D721Med (cell line): ENCODE data around the gene KRTAP1-3.
"Not testable (repeated sequence)": the region's sequence is repeated elsewhere in the genome, so short reads cannot be mapped to it uniquely, and the experiment has no call there.

Source experiments
- DNase-seq: peaks from one replicate; pipeline ENCODE4 v3.0.0; 2011; ENCODE audit warnings: low spot score; ENCODE audit not compliant: insufficient read length
- FAIRE-seq: peaks from 2 replicates; lab custom pipeline; 2011; peaks lifted over from hg19 to GRCh38; lab: Jason Lieb, UNC
- TF ChIP-seq, protein P1 (sequence below): IDR thresholded peaks from 2 replicates; pipeline ENCODE4 v1.5.1; 2012; ENCODE audit warnings: mild to moderate bottlenecking, control low read depth; ENCODE audit not compliant: insufficient read depth; ENCODE audit errors: missing control alignments

KRTAP1-3 gene

DNA sequence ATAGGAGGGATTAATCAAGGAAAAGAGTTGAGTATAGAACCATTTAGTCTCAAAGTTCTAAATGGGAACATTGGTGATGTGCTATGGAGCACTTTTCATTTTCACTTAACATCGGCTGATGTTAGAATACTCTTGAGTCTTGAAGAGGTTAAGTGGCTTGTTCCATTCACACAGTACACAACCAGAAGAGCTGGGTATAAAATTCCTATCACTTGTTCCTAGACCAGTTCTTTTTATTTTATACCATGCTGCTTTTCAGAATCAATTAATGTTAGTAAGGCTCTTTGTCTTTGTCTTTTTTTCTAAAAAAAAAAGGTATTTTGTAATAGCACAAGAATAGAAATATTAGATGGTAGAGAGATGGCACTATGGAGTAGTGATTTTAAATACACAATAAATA is 8.3 kb upstream of the KRTAP1-3 start:
- FAIRE-seq (no peak), DNase-seq (no peak)
- TF ChIP-seq, protein P1, sequence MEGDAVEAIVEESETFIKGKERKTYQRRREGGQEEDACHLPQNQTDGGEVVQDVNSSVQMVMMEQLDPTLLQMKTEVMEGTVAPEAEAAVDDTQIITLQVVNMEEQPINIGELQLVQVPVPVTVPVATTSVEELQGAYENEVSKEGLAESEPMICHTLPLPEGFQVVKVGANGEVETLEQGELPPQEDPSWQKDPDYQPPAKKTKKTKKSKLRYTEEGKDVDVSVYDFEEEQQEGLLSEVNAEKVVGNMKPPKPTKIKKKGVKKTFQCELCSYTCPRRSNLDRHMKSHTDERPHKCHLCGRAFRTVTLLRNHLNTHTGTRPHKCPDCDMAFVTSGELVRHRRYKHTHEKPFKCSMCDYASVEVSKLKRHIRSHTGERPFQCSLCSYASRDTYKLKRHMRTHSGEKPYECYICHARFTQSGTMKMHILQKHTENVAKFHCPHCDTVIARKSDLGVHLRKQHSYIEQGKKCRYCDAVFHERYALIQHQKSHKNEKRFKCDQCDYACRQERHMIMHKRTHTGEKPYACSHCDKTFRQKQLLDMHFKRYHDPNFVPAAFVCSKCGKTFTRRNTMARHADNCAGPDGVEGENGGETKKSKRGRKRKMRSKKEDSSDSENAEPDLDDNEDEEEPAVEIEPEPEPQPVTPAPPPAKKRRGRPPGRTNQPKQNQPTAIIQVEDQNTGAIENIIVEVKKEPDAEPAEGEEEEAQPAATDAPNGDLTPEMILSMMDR = no peak

DNA sequence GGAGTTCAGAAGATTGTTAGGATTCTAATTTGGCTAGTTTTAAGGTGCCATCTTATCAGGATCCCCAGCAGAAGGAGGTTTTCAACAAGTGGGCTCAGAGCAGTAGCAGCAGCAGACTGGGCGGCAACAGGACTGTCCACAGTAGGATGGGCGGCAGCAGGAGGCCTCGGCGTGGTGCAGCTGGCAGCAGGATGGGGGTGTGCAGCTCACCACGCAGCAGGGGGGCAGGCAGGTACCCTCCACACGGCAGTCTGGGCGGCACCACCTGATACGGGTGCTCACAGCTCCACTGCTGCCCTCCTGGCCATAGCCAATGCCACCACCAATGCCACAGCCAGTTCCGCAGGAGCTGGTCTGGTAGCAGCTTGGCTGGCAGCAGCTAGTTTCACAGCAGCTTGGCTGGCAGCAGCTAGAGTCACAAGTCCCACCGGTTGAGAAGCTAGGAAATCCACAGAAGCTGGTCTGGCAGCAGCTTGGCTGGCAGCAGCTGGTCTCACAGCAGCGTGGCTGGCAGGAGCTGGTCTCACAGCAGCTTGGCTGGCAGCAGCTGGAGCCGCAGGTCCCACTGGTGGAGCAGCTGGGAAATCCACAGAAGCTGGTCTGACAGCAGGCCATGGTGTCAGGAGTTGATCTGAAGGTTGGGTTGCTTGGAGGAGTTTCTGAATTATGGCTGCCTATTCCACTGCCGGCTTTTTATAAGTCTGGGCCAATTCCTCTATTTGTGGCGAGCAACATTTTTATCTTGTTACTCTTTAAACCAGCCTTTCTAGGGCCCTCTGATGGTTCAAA is 6.3 kb upstream of the KRTAP1-3 start, which contains the start of gene KRTAP1-1:
TSS of gene KRTAP1-1 (minus strand) at position 668 of the 789 bp plus-strand sequence. CDS start at position 615, 53 bp downstream.
- DNase-seq, FAIRE-seq: not testable (repeated sequence)

DNA sequence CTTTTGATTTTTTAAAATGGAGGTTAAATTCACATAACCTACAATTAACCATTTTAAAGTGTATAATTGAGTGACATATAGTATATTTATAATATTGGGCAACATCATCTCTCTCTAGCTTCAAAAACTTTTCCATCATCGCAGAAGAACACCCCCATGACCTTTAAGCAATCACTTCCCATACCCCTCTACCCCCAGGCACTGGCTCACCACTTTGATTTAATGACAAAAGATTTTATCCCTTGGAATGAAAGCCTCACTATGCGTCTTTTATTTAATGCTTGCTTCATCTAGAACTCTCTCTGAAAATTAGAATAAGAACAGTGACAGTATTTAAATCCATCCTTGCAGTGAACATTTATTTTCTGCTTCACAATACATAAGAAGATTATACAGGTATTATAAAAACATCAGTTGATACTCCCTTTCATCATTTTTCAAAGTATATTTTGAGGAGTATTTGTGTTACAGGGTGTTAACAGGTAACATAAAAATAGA is 3.2 kb upstream of the KRTAP1-3 start:
- DNase-seq = no peak
- no peak for FAIRE-seq
- TF ChIP-seq, protein P1 = no peak

DNA sequence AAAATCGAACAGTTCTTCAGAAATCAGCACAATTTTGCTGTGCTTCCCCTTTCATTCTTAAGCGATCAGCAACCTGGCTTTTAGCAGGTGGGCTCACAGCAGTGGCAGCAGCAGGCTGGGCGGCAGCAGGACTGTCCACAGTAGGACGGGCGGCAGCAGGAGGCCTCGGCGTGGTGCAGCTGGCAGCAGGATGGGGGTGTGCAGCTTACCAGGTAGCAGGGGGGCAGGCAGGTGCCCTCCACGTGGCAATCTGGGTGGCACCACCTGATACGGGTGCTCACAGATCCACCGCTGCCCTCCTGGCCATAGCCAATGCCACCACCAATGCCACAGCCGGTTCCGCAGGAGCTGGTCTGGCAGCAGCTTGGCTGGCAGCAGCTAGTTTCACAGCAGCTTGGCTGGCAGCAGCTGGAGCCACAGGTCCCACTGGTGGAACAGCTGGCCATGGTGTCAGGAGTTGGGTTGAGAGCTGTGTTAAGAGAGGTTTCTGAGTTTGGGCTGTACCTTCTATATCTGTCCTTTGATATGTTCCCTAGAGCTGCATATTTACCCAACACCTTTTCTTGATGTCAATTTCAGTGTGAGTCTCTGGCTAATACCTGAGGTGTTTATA is 4.9 kb downstream of the KRTAP1-3 start, which contains the start of gene KRTAP1-4:
TSS of gene KRTAP1-4 (minus strand) at position 563 of the 613 bp plus-strand sequence. CDS start at position 446, 117 bp downstream.
- FAIRE-seq (no peak), DNase-seq (no peak)
- TF ChIP-seq, protein P1 = no peak

DNA sequence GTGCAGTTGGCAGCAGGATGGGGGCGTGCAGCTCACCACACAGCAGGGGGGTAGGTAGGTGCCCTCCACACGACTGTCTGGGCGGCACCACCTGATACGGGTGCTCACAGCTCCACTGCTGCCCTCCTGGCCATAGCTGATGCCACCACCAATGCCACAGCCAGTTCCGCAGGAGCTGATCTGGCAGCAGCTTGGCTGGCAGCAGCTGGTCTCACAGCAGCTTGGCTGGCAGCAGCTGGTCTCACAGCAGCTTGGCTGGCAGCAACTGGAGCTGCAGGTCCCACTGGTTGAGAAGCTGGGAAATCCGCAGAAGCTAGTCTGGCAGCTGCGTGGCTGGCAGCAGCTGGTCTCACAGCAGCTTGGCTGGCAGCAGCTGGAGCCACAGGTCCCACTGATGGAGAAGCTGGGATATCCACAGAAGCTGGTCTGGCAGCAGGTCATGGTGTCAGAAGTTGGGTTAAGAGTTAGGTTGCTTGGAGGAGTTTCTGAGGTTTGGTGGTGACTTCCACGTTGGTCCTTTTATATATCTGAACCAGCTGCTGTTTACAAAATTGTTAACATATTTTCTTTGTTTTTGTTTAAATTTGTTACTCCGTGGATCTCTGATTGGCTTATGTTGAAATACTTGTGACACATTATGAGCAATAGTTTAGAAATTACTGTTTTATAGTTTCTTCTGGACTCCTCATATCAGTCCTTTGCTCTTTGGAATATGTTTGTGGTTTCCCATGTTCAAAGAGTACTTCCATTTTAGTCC is 7.8 kb downstream of the KRTAP1-3 start, which contains the start of gene KRTAP1-5:
TSS of gene KRTAP1-5 (minus strand) at position 494 of the 757 bp plus-strand sequence. CDS start at position 441, 53 bp downstream.
- FAIRE-seq (no peak), DNase-seq (no peak)
- TF ChIP-seq, protein P1 = no peak

DNA sequence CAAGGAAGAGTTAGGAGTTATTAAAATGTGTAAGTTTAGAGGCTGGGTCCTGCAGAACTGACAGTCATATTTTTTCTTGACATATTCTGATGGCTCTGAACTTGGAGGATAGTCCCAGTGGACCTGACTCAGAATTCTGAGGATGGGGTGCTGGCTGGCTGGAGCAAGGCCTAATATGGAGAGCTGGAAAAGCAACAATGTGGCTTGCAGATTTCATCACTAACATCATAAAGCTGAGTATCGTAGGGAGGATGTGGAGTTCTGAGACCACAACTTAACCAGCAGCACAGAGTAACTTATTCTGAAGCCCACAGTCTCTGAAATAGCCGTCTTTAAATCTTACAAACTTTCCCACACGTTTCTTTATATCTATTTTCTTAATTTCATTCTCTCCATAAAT is 10.0 kb downstream of the KRTAP1-3 start:
- no peak for FAIRE-seq
- TF ChIP-seq, protein P1 = no peak
- no peak for DNase-seq

DNA sequence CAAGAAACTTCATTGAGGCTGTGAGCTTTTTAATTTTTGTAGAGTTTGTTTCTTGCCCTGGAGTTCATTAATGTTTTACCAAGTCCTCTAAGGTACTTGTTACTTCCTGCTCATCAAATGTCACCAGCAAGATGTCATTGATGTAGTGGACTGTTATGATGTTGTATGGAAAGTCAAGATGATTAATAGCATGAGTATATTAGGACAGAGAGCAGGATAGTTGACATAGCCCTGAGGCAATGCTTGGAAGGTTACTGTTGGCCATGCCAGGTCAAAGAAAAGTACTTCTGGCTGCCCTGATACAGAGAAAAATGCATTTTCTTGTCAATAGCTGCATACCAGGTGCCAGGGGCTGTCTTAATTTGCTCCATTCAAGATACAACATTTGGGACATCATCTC is 14.3 kb downstream of the KRTAP1-3 start:
- FAIRE-seq (no peak), DNase-seq (no peak)
- TF ChIP-seq, protein P1 = no peak
